ENCODE measurements around the gene MUC6. TPM values are rescaled to one million over a fixed set of nuclear protein-coding genes. Genes with fewer than 3 reads are reported as not detected.

The MUC6 gene
- total RNA-seq, 2 donors from 2014 or later, result not detected

- DNase-seq (ENCODE audit: low spot score), result no peak
- intact Hi-C loops (cut with DNase I), result no loop called here
Measured at GRCh38 chr11:963852-964251, 72.7 kb downstream of the MUC6 start.

Other genes starting within 250 kb of the MUC6 start
- not detected for gene CEND1, start 246.6 kb downstream of the MUC6 start, total RNA-seq
- gene SLC25A22, start 238.4 kb downstream of the MUC6 start, total RNA-seq, result 10 to 100 TPM; 10.6 to 11.2 TPM
- gene PIDD1, start 231.5 kb downstream of the MUC6 start, total RNA-seq, result 1 to 10 TPM; 6.0 to 6.5 TPM
- 1,000 to 10,000 TPM; 1,286 to 1,386 TPM for gene RPLP2, start 226.8 kb downstream of the MUC6 start, total RNA-seq
- gene PNPLA2, start 217.8 kb downstream of the MUC6 start, total RNA-seq, result 10 to 100 TPM; 80.7 to 85.5 TPM
- gene CRACR2B, start 208.8 kb downstream of the MUC6 start, total RNA-seq, result 1 to 10 TPM; 3.5 to 4.3 TPM
- gene CD151, start 203.8 kb downstream of the MUC6 start, total RNA-seq, result 100 to 1,000 TPM; 473 to 490 TPM
- 10 to 100 TPM; 63.9 to 91.4 TPM for gene POLR2L, start 194.2 kb downstream of the MUC6 start, total RNA-seq
- 10 to 100 TPM; 75.7 to 97.3 TPM for gene TSPAN4, start 193.9 kb downstream of the MUC6 start, total RNA-seq
- 10 to 100 TPM; 57.9 to 88.5 TPM for gene CHID1, start 125.9 kb downstream of the MUC6 start, total RNA-seq
- gene AP2A2, start 110.8 kb downstream of the MUC6 start, total RNA-seq, result 100 to 1,000 TPM in 1 of 2 donors, 10 to 100 TPM in 1; 83.5 to 117 TPM
- gene MUC2, start 38.2 kb upstream of the MUC6 start, total RNA-seq, result under 1 TPM in 1 of 2 donors, not detected in 1; 0.05 TPM
- not detected for gene MUC5AC, start 121.2 kb upstream of the MUC6 start, total RNA-seq
- under 1 TPM in 1 of 2 donors, not detected in 1; 0.69 TPM for gene MUC5B, start 186.3 kb upstream of the MUC6 start, total RNA-seq